CD4-positive, alpha-beta T cell treated with Interleukin-1 beta for 1 hour (primary cell): ENCODE data around the gene GYS1.

ENCODE experiments used
- DNase-seq, 2 donors: peaks; one replicate each; pipeline ENCODE4 v3.0.0-alpha.2; 2020 to 2022

The GYS1 gene

DNA sequence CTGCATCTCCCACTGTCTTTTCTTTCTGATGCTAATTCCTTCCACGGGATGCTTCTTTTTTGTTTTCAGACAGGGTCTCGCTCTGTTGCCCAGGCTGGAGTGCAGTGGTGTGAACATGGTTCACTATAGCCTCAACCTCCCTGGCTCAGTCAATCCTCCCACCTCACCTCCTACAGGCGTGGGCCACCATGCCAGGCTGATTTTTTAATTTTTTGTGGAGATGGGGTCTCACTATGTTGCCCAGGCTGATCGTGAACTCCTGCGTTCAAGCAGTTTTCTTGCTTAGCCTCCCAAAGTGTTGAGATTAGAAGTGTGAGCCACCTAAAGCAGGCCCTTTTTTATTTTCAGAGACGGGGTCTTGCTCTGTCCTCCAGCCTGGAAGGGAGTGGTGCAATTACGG is 4.8 kb downstream of the GYS1 start:
- DNase-seq: no peak

DNA sequence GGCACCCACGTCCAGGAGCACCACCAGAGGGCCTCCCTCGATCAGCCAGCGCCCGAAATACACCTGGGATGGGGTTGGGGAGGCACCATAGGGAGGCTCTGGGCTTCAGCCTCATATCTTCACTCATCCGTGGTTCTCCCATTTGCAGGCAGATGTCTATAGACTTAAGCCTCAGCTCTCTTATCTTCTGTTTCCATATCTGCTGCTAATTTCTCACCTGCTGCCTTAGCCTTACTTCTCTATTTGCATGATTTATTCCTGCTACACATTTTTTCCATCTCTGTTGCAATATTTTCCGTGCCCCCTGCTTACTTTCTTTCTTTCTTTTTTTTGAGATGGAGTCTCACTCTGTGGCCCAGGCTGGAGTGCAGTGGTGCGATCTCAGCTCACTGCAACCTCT is 5.8 kb downstream of the GYS1 start:
- DNase-seq: no peak

DNA sequence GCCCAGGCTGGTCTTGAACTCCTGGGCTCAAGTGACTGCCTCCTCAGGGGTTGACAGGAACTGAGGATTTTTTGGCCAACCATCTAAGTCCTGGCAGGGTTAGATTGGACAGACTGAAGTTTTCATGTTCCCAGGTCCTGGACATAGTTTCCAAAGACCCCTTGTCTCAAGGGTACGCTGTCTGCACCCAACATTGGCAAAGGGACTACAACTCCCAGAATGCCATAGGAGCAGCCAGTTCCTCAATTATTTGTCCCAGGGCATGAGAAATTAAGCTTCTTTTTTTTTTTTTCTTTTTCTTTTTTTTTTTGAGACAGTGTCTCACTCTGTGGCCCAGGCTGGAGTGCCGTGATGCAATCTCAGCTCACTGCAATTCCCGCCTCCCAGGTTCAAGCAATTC is 6.9 kb downstream of the GYS1 start:
- DNase-seq: no peak

DNA sequence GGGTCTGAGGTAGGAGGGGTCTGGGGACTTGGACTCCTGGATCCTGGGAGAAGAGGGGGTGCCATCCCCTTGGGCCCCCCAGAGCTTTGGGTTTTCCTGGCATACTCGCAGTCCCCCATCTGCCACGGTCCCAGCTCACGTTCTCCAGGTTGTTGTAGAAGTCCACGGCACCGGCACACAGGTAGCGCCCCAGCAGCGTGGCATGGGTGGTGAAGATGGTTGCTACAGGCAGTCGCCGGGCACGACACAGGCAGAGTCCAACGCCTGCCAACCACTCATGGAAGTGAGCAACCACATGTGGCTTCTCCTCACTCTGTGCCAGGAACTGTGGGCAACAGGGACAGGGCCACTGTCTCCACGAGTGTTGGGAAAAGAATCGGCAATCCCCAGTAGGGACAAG is 7.4 kb downstream of the GYS1 start:
- DNase-seq: no peak

DNA sequence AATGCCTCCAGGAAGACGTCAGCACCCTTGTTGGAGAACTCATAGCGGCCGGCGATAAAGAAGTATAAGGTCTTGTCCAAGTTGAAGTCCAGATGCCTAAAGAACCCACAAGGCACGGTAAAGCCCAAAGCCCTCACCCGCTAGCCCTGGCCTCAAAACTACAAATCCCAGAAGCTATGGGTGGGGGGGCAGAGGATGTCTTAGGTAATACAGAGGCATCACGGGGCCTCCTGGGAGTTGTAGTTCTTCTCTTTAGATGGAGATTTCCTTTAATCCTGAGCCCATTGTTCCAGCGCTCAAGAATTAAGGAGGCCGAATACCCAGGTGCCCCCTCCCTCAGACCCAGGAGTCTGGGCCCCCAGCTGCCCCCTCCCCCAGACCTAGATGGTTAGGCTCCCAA is 10.8 kb downstream of the GYS1 start:
- DNase-seq: no peak

DNA sequence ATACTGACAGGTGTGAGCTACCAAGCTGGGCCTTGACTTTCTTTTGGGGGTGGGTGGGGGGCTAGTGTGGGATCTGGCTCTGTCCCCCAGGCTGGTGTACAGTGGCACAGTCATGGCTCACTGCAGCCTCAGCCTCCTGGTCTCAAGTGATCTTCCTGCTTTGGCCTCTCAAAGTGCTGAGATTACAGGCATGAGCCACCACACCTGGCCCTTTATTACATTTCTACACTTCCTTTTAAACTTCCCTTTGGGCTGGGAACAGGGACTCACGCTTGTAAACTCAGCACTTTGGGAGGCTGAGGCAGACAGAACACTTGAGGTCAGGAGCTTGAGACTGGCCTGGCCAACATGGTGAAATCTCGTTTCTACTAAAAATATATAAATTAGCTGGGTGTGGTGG is 16.0 kb downstream of the GYS1 start:
- DNase-seq: no peak

DNA sequence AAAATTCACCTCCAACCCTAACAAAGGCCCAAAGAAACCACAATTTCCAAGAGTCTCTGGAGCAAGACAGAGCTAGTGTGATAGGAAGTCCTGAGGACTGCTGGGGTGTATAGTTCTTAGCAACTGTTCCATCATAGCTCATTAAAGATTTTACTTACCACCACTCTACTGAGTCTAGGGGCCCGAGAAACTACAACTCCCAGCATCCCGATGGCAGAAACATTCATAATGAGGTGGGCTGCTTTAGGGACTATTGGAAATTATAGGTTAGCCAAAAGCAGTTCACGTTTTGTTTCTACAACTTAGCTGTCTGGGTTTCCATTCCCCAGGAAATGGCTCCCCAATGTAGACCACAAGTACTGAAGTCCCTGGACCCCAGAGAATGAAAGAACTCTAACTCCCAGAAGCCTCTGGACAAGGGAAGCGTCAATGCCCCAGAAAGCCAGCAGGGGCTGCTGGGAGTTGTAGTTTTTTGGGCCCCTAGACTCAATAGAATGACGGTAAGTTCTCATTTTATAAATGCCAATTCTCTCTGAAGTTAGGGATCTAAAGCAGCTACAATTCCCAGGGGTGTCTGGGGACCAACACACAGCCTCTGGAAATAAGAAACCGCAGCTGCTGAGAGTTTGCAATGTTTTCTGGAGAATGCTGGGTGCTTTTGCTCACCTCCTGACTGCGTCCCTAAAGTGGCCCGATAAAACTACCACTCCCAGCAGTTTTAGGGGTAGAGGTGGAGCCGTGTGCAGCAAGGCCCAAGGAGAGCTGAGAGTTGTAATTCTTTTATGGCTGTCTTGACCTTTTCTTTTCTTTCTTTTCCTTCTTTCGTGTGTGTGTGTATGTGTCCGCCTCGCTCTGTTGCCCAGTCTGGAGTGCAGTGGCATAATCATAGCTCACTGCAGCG is 16.9 kb downstream of the GYS1 start:
- peak; percentile 44 to 58 for DNase-seq

DNA sequence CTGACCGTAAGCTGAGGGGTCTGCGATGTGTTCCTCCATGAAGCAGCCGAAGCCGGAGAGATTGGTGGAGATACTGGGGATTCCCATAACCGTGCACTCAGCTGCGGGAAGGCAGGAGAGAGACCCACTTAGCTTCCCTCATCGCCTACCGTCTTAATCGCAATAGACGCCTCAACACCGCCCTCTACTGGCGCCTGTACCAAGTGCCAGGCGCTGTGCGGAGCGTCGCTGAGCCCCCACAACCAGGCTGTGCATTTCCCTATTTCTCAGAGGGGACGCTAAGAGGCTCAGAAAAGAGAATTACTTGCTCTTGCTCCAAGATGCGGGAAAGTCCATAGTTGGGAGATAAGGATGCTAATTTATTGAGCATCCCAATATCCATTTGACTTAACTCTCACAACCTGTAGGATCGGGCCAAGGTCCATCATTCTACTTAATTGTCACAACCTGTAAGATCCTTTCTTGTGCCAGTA is 22.1 kb downstream of the GYS1 start:
- peak; percentile 78 to 82 for DNase-seq

DNA sequence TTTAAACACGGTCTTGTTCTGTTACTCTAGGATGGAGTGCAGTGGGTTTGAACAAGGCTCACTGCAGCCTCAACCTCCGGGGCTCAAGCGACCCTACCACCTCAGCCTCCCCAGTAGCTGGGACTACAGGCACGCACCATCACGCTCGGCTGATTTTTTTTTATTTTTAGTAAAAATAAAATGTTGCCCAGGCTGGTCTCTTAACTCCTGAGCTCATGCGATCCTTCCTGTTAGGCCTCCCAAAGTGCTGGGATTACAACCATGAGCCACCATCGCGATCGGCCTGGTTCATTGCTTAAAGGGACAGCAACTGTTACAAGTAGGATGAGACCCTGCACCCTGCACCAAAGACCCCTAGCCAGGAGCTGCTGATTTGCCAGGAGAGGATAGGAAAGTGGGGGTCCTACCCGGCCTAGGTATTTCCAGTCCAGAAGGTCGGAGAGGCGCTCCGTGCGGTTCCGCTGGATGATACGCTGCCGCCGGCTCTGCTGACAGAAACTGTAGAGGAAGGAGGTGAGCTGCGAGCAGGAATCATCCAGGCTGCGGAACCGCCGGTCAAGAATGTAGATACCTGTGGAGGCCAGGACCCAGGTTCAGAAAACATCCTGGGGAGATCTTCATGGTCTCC is 22.9 kb downstream of the GYS1 start:
- DNase-seq: no peak

DNA sequence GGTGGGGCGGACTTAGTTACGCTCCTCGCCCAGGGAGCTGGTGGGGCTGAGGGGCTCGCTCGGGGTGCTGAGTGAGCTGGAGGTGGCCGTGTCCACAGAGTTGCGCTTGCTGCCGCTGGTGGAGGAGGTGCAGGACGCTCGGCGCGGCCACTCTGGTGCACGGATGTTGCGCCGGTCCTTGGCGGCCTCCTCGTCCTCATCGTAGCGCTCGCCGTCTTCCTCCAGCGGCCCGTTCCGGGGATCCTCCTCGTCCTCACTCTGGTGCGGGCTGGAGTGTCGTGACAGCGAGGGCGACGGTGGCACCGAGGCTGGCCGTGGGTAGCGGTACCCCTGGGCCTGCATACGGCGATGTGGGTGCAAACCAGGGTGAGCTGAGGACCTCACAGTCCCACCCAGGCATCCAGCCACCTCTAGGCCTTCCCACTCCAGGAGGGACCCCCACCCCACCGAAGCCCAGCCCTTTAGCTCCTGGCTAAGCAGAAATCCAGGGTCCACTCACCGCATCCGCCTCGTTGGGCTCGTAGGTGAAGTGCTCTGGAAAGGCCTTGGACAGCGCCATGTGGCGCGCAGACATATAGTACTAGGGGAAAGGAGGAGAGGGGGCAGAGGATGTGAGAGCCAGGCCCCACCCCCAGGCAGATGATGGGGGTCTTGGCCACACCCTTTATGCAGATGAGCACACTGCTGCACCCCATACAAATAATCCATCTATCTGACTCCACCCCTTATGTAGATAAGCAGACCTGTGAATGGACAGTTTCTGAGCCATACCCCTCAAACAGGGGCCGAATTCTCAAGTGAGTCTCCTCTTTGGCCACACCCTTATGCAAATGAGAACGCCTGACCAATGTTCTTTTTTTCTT is 23.6 kb downstream of the GYS1 start:
- DNase-seq: no peak

DNA sequence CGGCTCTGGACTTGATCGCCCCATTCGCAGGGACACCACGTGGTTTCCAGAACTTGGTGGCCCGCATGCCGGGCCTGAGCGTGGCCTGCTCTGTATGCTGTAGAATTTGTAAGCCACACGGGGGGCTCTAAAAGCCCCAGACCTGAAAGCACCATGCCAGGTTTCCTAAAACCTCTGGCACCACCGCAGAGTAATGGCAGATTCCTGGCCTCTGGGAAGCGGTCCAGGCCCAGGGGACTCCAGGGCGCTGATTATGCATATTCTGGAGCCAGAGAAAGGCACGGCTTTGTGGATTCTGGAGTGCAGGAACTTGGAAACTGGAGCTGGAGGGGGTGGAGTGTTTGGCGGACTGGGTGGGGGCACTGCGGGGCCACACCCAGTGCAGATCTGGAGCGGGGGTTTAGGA is 24.3 kb downstream of the GYS1 start:
- no peak for DNase-seq

DNA sequence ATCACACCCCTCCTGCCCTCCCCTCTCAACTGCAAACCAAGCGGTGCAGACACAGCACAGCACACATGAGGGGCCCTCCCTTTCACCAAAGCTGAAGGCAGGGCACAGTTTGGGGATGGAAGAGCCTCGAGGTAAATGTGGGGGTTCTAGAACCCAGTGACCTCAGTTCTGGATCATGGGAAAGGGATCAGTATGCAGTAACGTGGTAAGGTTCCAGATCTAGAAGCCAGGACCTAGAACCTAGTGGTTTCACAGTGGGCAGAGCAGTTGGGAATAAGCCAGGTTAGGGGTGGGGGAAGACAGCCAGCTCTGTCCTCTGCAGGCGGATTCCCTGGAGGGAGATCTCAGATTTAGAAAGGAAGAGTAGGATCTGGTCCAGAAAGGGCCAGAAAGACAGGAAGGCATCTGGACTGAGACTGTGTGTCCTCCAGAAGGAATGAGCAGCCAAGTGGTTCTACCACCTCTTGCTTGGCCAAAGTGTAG is 24.9 kb downstream of the GYS1 start:
- DNase-seq: no peak

DNA sequence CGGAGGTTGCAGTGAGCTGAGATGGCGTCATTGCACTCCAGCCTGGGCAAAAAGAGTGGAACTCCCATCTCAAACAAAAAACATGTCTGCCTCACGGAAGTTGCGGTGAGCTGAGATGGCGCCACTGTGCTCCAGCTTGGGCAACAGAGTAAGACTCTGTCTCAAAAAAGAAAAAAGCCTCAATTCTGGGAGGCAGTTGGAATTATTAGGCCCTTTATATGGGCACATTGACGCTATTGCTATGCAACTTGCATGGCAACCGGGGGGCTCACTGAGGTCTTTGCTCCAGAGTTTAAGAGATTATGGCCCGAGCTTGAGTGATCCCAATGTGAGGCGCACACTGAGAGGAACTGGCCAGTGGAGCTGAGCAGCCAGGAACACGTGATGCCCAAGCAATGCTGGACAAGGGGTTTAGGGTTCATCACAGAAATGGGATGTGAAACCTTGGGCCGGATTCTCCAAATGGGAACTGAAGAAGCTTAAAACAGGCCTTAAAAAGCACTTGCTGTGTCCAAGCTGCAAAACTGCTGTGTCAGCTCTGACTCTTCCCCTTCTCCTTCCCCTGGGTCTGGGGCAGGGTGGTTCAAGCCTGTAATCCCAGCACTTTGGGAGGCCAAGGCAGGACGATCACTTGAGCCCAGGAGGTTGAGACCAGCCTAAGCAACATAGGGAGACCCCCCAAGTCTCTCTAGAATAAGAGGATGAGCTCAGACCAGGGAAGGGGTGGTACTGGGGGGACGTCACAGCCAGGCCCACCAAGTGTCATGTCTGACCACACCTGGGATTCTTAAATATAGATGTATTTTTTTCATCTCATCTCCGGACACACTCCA is 25.5 kb downstream of the GYS1 start:
- peak in 1 of 2 donors; percentile 74 for DNase-seq

DNA sequence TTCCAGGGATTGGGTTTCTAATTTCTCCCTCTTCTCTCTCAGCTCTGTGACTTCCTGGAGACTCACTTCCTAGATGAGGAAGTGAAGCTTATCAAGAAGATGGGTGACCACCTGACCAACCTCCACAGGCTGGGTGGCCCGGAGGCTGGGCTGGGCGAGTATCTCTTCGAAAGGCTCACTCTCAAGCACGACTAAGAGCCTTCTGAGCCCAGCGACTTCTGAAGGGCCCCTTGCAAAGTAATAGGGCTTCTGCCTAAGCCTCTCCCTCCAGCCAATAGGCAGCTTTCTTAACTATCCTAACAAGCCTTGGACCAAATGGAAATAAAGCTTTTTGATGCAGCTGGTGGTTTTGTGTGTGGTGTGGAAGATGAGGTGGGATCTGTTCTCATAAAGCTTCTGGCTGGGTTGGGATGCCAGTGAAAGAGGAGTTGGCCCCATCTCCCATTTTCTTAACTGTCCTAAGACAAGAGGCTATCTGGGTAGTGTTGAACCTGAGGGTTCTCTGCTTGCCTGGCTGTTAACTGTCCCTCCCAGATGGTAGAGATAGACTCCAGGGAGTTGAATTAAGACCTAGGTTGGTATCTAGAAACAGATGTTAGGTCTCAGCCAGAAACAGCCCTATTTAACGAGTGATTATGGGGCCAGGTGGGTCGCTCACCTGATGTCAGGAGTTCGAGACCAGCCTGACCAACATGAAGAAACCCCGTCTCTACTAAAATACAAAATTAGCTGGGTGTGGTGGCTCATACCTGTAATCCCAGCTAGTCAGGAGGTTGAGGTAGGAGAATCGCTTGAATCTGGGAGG is 26.4 kb downstream of the GYS1 start:
- DNase-seq: no peak

DNA sequence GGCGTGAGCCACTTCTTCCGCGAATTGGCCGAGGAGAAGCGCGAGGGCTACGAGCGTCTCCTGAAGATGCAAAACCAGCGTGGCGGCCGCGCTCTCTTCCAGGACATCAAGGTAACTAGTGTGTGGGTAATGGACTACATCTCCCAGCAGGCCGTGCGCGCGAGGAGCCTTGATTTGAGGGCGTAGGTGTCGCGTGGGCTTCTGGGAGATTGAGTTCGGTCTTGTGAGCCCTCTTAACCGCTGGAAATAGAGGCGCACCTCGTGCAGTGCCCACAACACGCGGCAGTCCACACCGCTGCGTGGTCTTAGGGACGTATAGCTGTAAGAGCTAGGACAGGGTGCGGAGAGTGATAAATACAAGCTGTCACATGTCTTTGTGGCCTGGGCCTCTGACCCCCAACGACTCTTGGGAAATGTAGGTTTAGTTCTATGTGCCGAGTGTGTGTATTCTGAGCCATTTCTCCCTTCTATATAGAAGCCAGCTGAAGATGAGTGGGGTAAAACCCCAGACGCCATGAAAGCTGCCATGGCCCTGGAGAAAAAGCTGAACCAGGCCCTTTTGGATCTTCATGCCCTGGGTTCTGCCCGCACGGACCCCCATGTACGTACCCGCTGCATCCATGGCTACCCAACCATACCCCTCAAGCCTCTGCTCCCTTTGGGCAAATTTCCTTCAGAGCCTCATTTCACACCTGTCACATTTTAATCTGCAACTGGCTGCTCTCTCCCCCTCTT is 27.1 kb downstream of the GYS1 start:
- DNase-seq: peak; percentile 87 to 89

DNA sequence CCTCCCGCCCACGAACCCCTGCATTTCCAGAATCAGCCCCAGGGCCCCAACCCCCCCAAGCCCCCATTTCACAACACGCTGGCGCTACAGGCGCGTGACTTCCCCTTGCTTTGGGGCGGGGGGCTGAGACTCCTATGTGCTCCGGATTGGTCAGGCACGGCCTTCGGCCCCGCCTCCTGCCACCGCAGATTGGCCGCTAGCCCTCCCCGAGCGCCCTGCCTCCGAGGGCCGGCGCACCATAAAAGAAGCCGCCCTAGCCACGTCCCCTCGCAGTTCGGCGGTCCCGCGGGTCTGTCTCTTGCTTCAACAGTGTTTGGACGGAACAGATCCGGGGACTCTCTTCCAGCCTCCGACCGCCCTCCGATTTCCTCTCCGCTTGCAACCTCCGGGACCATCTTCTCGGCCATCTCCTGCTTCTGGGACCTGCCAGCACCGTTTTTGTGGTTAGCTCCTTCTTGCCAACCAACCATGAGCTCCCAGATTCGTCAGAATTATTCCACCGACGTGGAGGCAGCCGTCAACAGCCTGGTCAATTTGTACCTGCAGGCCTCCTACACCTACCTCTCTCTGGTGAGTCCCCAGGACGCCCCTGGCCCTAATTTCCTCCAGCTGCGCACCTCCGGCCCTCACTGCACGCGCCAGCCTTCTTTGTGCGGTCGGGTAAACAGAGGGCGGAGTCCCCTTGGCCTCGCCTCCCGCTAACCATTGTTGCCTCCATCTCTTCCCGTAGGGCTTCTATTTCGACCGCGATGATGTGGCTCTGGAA is 27.9 kb downstream of the GYS1 start, which contains the start of gene FTL:
TSS of gene FTL (plus strand) at position 270 of the 766 bp plus-strand sequence. CDS start at position 469, 199 bp downstream.
- DNase-seq: peak; percentile 93 to 96

DNA sequence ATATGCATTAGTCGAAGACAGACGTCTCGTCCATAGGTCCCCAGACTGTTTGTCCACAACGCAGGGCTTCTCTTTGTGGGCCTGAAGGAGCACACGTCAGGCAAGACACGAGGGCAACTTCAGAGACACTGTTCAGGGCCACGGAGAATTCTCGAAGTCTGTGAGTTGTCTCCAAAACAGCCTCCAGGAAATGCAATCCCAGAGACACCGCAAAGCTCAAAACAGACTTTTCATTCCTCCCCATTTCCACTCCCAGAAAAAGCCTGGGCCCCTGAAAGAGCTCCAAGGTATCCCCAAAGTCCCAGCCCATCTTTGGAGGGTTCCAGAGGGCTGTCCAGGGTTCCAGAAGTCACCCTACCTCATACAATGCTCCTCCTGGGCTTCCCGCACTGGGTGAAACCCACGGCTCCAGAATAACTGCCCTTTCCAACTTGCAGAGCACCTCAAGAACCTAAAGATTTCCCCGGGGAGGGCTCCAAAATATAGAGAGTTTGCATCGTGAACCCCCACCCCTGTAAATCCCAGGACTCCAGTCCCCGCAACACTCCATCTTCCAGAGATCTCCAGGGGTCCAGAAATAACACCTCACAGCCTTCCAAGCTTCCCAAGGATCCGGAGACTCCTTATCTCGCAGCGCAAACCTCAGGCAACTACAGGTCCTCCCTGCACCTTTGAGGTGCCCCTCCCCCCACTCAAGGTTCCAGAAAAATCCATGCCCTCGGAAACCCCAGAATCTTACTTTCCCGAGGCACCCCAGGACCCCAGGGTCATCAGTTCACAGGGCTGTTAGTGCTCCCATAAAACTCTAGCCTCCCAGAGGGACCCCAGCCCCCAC is 28.7 kb downstream of the GYS1 start:
- DNase-seq: no peak

DNA sequence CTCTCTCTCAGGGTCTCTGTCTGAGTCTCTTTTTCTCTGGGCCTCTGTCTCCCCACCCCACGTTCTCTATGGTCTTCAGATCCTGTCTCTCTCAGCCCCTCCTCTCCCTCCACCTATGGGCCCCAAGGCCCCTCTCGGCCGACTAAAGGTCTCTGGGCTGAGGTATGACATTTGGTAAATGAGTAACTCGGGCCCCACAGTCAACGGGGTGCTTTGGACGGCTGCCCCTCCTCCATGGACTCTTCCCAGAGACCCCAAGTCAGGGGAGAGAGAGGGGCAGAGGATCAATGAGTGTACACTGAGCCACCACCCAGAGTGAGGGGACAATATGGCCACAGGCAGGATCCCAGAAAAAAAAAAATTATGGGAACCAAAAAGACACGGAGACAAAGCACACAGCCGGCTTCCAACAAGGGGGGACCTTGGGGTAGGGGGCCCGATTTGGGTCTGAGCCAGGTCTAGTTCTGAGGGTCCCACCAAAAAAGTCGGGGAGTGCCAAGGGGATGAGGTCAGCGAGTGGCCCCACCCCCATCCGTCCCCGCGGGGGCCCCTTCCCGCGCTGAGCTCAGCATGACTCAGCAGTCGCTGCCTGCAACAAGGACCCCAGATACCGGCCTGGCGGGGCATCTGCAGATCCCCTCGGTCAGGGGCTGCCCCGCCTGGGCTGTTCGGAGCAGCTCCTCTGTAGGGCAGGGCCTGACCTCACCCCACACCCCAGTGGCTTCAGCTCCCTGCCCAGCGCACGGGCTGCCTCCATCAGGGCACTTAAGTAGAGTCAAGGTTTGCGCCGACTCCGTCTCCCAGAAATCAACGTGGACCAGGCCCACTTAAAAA is 29.5 kb downstream of the GYS1 start:
- peak; percentile 54 to 63 for DNase-seq
